Activated CD4-positive, alpha-beta T cell treated with anti-CD3 and anti-CD28 coated beads, Interleukin-2, amount 50 U/mL, for 24 hours (primary cell): ENCODE measurements around the gene TMLHE.
"Not testable (repeated sequence)": the region's sequence is repeated elsewhere in the genome, so short reads cannot be mapped to it uniquely, and the experiment has no call there.

ENCODE experiments used
- DNase-seq, 2 donors: peaks; one replicate each; pipeline ENCODE4 v3.0.0-alpha.2; 2020; ENCODE audit warnings: low read depth in 1 of 2, low spot score in 1 of 2

Gene TMLHE

DNA sequence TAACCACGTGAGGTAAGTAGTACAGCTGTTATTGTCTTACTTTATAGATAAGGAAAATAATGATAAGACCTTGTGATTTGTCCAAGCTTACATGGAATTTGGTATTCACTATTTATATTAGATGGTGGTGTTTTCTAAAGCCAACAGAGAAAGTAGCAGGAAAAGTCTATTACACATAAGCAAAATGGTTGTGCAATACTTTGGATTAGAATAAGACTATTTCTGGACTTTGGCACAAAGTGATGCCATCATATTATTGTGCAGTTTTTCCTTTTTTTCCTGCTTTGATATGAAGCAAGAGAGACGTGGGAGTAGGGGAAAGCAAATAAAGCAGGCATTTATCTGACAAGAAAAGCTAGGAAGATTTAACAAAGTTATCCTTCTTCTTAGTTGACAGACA, 117.6 kb downstream of the TMLHE start:
- DNase-seq = not testable (repeated sequence)

DNA sequence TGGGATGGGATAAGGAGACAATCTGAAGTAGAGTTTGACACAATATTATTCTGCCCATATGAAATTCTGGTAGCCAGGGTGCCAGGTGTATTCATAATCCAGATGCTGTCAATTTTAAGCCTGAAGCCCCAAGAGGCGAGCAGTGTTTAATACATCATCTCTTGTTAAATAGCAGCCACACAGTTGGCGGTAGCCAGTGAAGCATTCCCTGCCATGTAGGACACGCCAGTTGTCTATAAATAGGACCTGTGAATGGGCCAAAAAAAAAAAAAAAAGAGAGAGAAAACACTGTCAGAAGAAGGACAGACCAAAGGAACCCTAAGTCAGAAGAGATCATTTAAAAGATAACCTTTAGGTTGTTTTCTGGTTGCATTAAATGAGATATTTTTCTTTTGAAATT, 121.3 kb downstream of the TMLHE start:
- DNase-seq = not testable (repeated sequence)

DNA sequence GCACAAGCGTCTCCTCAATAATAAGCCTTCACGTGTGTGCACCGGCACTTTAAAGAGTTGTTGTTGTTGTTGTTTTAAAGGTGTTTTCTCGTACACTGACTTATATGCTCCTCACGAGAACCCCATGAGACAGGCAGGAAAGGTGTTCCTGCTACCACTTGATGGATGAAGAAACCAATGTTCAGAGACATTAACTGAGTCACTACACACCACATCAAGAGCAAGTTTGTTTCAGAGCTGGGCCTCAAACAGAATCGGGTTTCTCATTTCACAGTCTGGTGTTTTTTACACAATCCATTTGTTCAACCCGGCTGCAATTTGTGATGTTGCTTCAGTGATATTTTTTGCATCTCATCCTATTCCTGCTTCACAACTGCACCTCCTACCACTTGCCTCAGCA, 135.6 kb downstream of the TMLHE start:
- DNase-seq = not testable (repeated sequence)

DNA sequence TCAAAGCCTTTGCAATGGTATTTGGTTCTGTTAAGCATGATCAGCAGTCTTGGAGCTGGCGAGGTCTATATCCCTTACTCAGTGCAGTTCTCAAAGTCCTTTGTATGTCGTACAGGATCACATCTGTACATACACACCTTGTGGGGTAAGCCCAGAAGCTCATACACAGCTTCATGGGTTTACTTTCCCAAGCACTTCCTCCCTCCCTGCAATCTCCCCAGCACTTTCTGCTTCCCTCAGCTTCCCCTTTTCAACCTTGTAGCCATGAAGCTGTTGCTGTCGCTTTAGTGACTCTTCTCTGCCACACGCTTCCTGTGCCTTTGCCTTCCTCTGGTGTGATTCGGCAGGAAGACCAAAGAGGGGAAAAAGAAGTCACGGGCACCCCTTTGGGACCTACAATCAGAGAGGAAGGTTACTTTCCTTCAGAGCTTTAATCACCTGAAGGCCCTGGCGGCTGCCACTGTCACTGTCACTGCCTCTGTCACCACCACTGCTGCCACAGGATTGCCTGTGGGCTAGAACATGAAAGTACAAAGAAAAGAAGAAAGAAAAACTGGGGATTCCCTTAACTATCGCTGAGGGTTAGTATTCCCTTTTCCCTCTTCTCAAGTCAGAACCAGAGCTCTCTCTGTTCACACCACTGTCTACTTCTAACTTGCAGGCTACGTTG, 146.3 kb downstream of the TMLHE start:
- not testable (repeated sequence) for DNase-seq

DNA sequence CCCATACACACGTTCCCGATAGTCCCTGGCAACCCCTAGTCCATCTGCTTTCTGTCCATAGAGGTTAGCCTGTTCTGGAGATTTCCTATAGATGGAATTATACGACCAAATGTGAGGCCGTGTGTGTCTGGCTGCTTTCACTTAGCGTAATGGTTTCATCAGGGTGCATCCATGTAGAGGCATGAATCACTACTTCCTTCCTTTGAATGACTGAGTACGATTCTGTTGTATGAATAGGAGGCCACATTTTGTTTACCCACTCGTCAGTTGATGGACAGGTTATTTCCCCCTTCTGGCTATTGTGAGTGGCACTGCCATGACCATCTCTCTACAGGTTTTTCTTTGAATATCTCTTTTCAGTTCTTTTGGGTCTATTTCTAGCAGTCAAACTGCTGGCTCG, 152.3 kb downstream of the TMLHE start:
- not testable (repeated sequence) for DNase-seq

DNA sequence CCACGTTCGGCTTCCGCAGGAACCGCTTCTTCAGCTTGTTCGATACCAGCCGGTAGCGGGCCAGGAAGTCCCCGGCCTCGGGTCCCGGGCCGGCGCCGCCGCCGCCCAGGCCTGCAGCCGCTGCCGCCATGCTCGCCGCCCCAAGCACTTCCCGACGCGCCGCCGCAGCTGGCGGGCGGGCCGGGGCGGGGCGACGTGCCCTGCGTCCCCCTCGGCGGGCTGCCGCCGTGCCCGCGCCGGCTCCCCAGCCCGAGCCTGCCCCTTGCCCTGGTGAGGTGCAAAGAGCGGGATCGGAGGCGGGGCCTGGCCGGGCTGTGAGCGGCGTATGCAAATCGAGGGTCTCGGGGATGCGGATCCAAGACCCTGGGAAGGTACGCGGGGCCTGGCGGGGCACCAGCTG, 154.3 kb downstream of the TMLHE start, which contains the start of gene F8A3:
Gene F8A3 (minus strand): TSS at position 150 of the 400 bp plus-strand sequence. CDS start 20 bp downstream, at position 130.
- DNase-seq = not testable (repeated sequence)

DNA sequence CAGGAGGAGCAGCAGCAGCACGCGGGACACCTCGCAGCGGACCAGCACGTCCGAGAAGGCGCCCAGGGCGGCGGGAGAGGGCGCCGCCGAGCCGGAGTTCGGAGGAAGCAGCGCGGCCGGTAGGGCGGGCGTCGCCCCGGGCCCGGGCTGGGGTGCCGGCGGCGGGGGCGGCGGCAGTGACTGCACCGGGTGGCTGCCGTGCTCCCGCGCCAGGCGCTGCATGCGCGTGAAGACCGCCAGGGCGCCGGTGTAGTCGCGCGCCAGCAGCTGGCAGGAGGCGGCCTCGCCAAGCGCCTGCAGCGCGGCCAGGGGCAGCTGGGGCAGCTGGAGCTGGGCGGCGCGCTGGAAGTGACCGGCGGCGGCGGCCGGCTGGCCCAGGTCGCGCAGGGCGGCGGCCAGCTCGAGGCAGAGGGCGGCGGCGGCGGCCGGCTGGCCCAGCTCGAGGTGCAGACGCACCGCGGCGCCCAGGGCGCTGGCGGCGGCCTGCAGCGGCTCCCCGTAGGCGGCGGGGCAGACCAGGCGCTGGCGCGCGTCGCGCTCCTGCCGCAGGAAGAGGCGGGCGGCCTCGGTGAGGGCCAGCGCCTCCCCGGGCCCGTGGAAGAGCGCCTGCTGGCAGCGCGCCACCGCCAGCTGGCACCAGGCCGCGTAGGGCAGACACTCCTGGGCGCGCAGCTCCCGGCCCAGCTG, 154.8 kb downstream of the TMLHE start:
- not testable (repeated sequence) for DNase-seq

DNA sequence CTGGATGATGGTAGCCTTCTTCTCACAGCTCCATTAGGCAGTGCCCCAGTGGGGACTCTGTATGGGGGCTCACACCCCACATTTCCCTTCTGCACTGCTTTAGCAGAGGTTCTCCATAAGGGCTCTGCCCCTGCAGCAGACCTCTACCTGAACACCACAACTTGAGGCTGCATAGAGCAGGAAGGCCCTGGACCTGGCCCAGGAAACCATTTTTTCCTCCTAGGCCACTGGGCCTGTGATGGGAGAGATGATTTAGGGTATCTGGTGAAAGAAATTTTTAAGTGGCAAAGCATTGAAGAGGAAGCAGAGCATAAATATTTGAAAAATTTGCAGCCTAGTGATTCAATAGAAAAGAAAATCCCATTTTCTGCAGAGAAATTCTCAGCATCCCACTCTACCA, 171.7 kb downstream of the TMLHE start:
- no peak for DNase-seq
